MCF 10A (cell line): Measurements from ENCODE around the gene SP2. TPM values are rescaled to one million over a fixed set of nuclear protein-coding genes. Genes with fewer than 3 reads are reported as not detected.
A peak's percentile ranks its signal among the peaks of the same experiment; 100 is the strongest.

Experiments used
- BruUV-seq: library from RNA; stranded (reverse); fragments of 400-500 nt; replicated peaks from 2 replicates; lab custom pipeline; 2021; lab: Mats Ljungman, UMichigan
- CTCF ChIA-PET: fragments of 300-600 bp; sonication (Branson Sonifier 250); formaldehyde crosslinking; extraction: SDS; loops from one replicate; lab custom pipeline; 2021; ENCODE audit warnings: antibody characterized with exemption, inconsistent platforms; lab: Yijun Ruan, JAX
- POLR2A ChIA-PET: fragments of 300-600, 350-650 bp; sonication (Branson Sonifier 250); formaldehyde crosslinking; extraction: SDS; loops from one replicate; lab custom pipeline; 2020; ENCODE audit warnings: antibody characterized with exemption, inconsistent platforms; lab: Yijun Ruan, JAX
- DNase-seq: peaks from one replicate; pipeline ENCODE4 v3.0.0-alpha.2; 2018; ENCODE audit not compliant: unreplicated experiment
- H3K27ac Mint-ChIP-seq: one replicate; pipeline ENCODE4 v1.8.0; 2022; ENCODE audit warnings: mild to moderate bottlenecking, low read depth, mixed read lengths; ENCODE audit not compliant: unreplicated experiment
- H3K27me3 Mint-ChIP-seq: one replicate; pipeline ENCODE4 v1.8.0; 2022; ENCODE audit warnings: mixed read lengths; ENCODE audit not compliant: insufficient read depth, unreplicated experiment
- H3K36me3 Mint-ChIP-seq: one replicate; pipeline ENCODE4 v1.8.0; 2022; ENCODE audit warnings: mild to moderate bottlenecking, moderate library complexity, mixed read lengths; ENCODE audit not compliant: insufficient read depth, unreplicated experiment
- H3K4me1 Mint-ChIP-seq: one replicate; pipeline ENCODE4 v1.8.0; 2022; ENCODE audit warnings: mixed read lengths; ENCODE audit not compliant: insufficient read depth, unreplicated experiment
- H3K4me3 Mint-ChIP-seq: one replicate; pipeline ENCODE4 v1.8.0; 2022; ENCODE audit warnings: mild to moderate bottlenecking, moderate library complexity, mixed read lengths; ENCODE audit not compliant: unreplicated experiment
- H3K9me3 Mint-ChIP-seq: one replicate; pipeline ENCODE4 v1.8.0; 2022; ENCODE audit warnings: mixed read lengths; ENCODE audit not compliant: unreplicated experiment
- CTCF ChIP-seq: fragments of 200-600 bp; IDR thresholded peaks from one replicate; pipeline ENCODE4 v1.8.0; 2022; ENCODE audit warnings: antibody characterized with exemption, mild to moderate bottlenecking; ENCODE audit not compliant: unreplicated experiment
- intact Hi-C: fragments of 100-400 bp; cut with micrococcal nuclease; formaldehyde crosslinking; loops from 2 replicates; pipeline ENCODE4 v1.14.1; 2022
- total RNA-seq: library from RNA; stranded (reverse); gene quantifications from 2 replicates; pipeline ENCODE4 v1.2.3, GENCODE V29; 2022

Gene SP2
- total RNA-seq, 1 experiment from 2014 or later = 15.1 TPM

- ChIA-PET POLR2A (interaction anchor here (0.5 to 0.9 kb wide), 2 partner anchors 12 to 57 kb away, joined by 3 to 4 read pairs; no protein-coding TSS in a partner anchor), CTCF (interaction anchor here (0.7 to 1.8 kb wide), 3 partner anchors 31 to 223 kb away, joined by 3 to 4 read pairs (median 3); no protein-coding TSS in a partner anchor)
- no TSS peak for BruUV-seq
- Mint-ChIP-seq H3K27ac (peak overlapping the region; percentile 19), H3K4me1 (peaks cover 7% of the 10 kb centered on the region), H3K9me3 (no peaks in the 10 kb centered on the region), H3K27me3 (no peaks in the 10 kb centered on the region), H3K4me3 (no peak overlapping the region), H3K36me3 (peaks cover 49% of the 10 kb centered on the region)
- TF ChIP-seq CTCF = no peak
- intact Hi-C loops = no loop called here
- no peak for DNase-seq
Measured at GRCh38 chr17:47915776-47916398, 19.9 kb downstream of the SP2 start.

GRCh38 chr17:47916489-47917208, 20.6 kb downstream of the SP2 start:
- no peak for TF ChIP-seq CTCF
- no peaks in the 10 kb centered on the region for H3K9me3 Mint-ChIP-seq
- ChIA-PET POLR2A (interaction anchor here (0.5 to 0.9 kb wide), 2 partner anchors 13 to 56 kb away, joined by 3 to 4 read pairs; no protein-coding TSS in a partner anchor), CTCF (interaction anchor here (0.7 to 1.8 kb wide), 2 partner anchors 30 to 224 kb away, joined by 3 to 4 read pairs; no protein-coding TSS in a partner anchor)
- H3K36me3 Mint-ChIP-seq = peaks cover 53% of the 10 kb centered on the region
- BruUV-seq = TSS peak; percentile 67
- no peaks in the 10 kb centered on the region for H3K27me3 Mint-ChIP-seq
- no peak for DNase-seq
- no peak overlapping the region for H3K4me3 Mint-ChIP-seq
- H3K4me1 Mint-ChIP-seq = peaks cover 7% of the 10 kb centered on the region
- H3K27ac Mint-ChIP-seq = peak overlapping the region; percentile 19
- intact Hi-C loops = no loop called here

GRCh38 chr17:47917581-47917980, 21.5 kb downstream of the SP2 start:
- ChIA-PET POLR2A (no interaction called here), CTCF (interaction anchor here (1.8 kb wide), 1 partner anchor 29 kb away, joined by 4 read pairs; no protein-coding TSS in a partner anchor)
- no peaks in the 10 kb centered on the region for H3K9me3 Mint-ChIP-seq
- intact Hi-C loops = no loop called here
- H3K4me3 Mint-ChIP-seq = no peak overlapping the region
- H3K36me3 Mint-ChIP-seq = peaks cover 46% of the 10 kb centered on the region
- no peaks in the 10 kb centered on the region for H3K27me3 Mint-ChIP-seq
- BruUV-seq = TSS peak; percentile 19
- no peak overlapping the region for H3K27ac Mint-ChIP-seq
- no peak for TF ChIP-seq CTCF
- DNase-seq = no peak
- H3K4me1 Mint-ChIP-seq = peaks cover 7% of the 10 kb centered on the region

- TF ChIP-seq CTCF = no peak
- BruUV-seq = no TSS peak
- Mint-ChIP-seq H3K4me3 (no peak overlapping the region), H3K27ac (no peak overlapping the region), H3K27me3 (no peaks in the 10 kb centered on the region), H3K9me3 (no peaks in the 10 kb centered on the region), H3K4me1 (peaks cover 7% of the 10 kb centered on the region), H3K36me3 (peaks cover 47% of the 10 kb centered on the region)
- CTCF ChIA-PET = no interaction called here
- DNase-seq = no peak
- POLR2A ChIA-PET = interaction anchor here (1.3 to 1.4 kb wide), 2 partner anchors 13 to 19 kb away, joined by 5 to 6 read pairs; no protein-coding TSS in a partner anchor
- intact Hi-C loops = no loop called here
Measured at GRCh38 chr17:47918006-47918405, 22.0 kb downstream of the SP2 start.
